ENCODE measurements around the gene LRIT2.

Gene LRIT2

GRCh38 chr10:84244651-84245270 is 19.4 kb upstream of the LRIT2 start, which contains the start of gene RGR:
Gene RGR (plus strand): TSS chr10:84245053. CDS start chr10:84245091, 38 bp downstream.
- no peak for DNase-seq (ENCODE audit: low spot score)
- ChIA-PET POLR2A (ENCODE audit: low non-redundant PET) (no interaction called here), CTCF (no interaction called here)

GRCh38 chr10:84243759-84244158 is 18.4 kb upstream of the LRIT2 start:
- H3K27ac ChIP-seq = no peak overlapping the region
- DNase-seq (ENCODE audit: low spot score) = no peak
- no peak for TF ChIP-seq CTCF (conservative IDR thresholded peaks at IDR 0.05; ENCODE audit: low read depth)
- ChIA-PET POLR2A (ENCODE audit: low non-redundant PET) (no interaction called here), CTCF (interaction anchor here (0.6 to 0.8 kb wide), 2 partner anchors 13 to 1896 kb away, joined by 3 to 4 read pairs; no protein-coding TSS in a partner anchor)

More at GRCh38 chr10:84244651-84245270, 19.4 kb upstream of the LRIT2 start, which contains the start of gene RGR:
- H3K27ac ChIP-seq = no peak within 1 kb of the TSS
- no peak for TF ChIP-seq CTCF (conservative IDR thresholded peaks at IDR 0.05; ENCODE audit: low read depth)

GRCh38 chr10:84241185-84241790 is 15.9 kb upstream of the LRIT2 start, which contains the start of gene LRIT1:
Gene LRIT1 (minus strand): TSS chr10:84241546. CDS start chr10:84241439, 107 bp downstream.
- TF ChIP-seq CTCF (conservative IDR thresholded peaks at IDR 0.05; ENCODE audit: low read depth) = no peak
- CTCF ChIA-PET = interaction anchor here (0.6 kb wide), 1 partner anchor 36 kb away, joined by 3 read pairs; no protein-coding TSS in a partner anchor
- POLR2A ChIA-PET (ENCODE audit: low non-redundant PET) = no interaction called here
- H3K27ac ChIP-seq = no peak within 1 kb of the TSS
- no peak for DNase-seq (ENCODE audit: low spot score)

- CTCF ChIA-PET = no interaction called here
- no peak for DNase-seq (ENCODE audit: low spot score)
- H3K27ac ChIP-seq = no peak overlapping the region
- TF ChIP-seq CTCF (conservative IDR thresholded peaks at IDR 0.05; ENCODE audit: low read depth) = no peak
- POLR2A ChIA-PET (ENCODE audit: low non-redundant PET) = no interaction called here
Observed at GRCh38 chr10:84238909-84239308, 13.6 kb upstream of the LRIT2 start.

- DNase-seq (ENCODE audit: low spot score) = no peak
- POLR2A ChIA-PET (ENCODE audit: low non-redundant PET) = no interaction called here
- TF ChIP-seq CTCF (conservative IDR thresholded peaks at IDR 0.05; ENCODE audit: low read depth) = no peak
- CTCF ChIA-PET = no interaction called here
- H3K27ac ChIP-seq = no peak overlapping the region
Observed at GRCh38 chr10:84237199-84238051, 12.1 kb upstream of the LRIT2 start.

- no peak overlapping the region for H3K27ac ChIP-seq
- CTCF ChIA-PET = interaction anchor here (0.6 kb wide), 1 partner anchor 1011 kb away, joined by 3 read pairs; no protein-coding TSS in a partner anchor
- no peak for DNase-seq (ENCODE audit: low spot score)
- no peak for TF ChIP-seq CTCF (conservative IDR thresholded peaks at IDR 0.05; ENCODE audit: low read depth)
- POLR2A ChIA-PET (ENCODE audit: low non-redundant PET) = no interaction called here
Observed at GRCh38 chr10:84236807-84237198, 11.5 kb upstream of the LRIT2 start.
